Stimulated activated CD8-positive, alpha-beta memory T cell treated with anti-CD3 and anti-CD28 coated beads, Interleukin-15, amount 100 ng/mL, for 4 hours (primary cell): ENCODE measurements around the gene CHST11.

ENCODE experiments used
- DNase-seq, 2 donors: peaks; one replicate each; pipeline ENCODE4 v3.0.0-alpha.2; 2020; ENCODE audit warnings: low read depth in 2 of 2

Gene CHST11

DNA sequence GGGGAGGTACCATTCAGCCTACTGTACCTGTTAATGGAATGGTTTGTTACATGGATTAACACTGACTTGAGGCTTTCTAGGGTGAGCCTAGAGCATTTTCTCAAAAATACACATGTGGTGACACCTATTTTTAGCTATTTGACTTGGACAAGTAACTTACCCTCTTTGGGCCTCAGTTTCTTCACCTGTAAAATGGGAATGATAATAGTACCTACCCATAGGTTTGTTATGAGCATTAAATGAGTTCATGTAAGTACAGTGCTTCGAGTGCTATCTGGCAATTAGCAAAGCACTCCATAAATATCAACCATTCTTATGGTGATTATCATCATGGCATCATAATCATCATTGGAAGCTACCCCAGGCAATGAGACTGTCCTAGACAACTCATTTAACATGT, 216.5 kb downstream of the CHST11 start:
- no peak for DNase-seq

DNA sequence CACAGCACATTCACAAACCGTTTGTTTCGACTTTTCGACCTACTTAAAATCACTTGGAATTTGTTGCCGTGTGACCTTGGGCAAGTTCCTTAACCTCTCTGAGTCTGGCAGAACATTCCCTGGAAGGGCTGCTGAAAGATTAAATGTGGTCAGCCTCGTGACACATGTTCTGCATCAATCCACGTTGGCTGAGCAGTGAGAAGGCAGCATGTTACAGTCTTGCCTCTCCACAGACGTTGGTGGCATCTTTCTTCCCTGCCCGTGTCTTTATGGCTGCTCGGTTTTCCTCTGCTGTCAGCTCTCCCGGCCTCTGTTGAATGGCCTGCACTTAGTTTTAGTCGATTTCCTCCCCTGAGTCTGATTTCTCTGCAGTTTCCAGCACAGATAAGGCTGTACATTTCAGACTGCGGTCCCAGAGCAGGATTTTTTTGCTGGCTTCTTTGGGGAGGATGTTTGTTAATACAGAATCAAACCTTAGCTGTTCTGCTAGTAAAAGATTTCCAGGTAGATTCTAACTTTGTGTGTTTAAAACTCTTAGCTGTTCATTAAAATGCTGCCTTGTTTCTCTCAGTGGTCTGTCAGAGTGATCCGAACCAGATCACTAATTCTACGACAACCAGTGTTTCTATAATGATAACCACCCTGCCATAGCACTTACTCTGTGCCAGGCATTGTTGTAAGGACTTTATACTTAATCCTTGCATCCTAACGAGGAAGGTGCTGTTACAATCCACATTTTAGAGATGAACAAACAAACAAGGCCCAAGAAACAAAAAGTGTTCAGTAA, 217.1 kb downstream of the CHST11 start:
- DNase-seq, result no peak

DNA sequence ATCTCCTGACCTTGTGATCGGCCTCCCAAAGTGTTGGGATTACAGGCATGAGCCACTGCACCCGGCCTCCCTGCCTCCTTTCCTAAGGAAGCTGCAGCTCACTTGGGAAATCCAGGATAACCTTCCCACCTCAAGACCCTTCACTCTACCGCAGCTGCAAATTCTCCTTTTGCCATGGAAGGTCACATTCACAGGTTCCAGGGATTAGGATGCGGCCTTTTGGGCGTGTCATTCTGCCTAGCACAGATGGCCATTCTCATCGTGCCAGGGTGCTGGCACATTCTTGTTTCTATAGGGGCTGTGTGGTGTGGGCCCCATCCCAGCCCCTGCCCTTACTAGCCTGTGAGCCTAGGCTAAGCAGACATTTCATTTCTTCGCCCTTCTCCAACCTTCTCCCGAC, 219.9 kb downstream of the CHST11 start:
- DNase-seq, result no peak

DNA sequence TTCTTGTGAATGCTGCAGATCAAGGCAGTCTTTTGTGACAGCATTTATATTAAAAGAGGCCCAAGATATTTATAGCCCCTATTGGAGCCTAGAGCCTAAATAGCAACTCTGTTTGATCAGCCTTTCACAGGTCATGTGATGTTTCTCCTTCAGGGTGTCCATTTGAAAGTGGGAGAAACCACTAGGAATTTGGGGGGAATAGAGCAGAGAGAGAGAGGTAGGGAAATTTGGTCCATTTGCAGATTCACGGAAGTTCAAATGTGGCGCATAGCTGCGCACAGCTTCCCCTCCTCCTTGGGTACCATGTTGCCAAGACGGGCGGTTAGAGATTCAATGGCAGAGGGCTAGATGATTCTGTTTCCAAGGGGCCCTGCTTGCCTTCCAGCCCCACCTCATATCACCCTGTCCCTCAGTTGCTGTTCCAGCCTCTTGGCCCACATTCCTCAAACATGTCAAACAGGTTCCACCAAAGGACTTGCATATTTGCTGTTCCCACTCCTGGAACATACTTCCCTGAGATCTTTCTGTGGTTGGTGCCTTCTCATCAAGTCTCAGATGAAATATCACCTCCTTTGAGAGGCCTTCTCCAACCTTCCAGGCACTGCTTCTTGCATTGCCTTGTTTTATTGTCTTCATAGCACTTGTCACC, 220.8 kb downstream of the CHST11 start:
- no peak for DNase-seq

DNA sequence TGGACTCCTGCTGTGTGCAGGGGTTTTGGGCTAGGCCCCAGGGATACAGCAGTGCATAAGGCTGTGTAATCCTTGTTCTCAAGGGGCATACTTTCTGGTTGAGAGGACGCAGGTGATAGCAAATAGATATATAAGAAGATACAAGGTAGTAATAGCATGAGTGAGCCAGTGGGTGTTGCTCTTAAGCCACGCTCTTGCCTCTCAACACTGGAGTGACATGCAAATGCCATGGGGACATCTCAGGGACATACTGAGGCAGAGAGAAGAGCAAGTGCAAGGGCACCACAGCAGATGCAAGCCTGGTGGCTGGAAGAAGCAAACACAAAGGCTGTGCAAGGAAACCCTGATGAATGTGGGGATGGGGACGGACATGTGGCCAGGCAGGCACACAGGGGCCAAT, 223.3 kb downstream of the CHST11 start:
- no peak for DNase-seq

DNA sequence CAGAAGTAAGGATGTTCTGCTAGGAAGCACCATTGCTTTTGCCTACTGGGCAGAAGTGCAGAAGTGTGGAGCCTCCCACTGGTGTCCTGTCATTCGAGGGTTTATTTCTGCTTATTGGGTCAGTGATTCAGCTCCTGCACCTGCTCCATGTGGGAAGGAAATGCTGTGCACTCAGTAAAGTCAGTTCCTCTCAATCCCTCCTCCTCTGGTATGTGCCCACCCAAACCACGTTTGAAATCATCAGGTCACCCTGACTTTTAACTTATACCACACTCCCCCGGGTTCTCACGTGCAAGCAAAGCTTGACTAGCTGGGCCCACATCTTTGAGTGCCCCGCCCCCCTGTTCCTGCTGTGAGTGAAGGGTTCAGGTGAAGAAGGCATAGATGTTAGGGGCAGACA, 223.7 kb downstream of the CHST11 start:
- DNase-seq, result no peak

DNA sequence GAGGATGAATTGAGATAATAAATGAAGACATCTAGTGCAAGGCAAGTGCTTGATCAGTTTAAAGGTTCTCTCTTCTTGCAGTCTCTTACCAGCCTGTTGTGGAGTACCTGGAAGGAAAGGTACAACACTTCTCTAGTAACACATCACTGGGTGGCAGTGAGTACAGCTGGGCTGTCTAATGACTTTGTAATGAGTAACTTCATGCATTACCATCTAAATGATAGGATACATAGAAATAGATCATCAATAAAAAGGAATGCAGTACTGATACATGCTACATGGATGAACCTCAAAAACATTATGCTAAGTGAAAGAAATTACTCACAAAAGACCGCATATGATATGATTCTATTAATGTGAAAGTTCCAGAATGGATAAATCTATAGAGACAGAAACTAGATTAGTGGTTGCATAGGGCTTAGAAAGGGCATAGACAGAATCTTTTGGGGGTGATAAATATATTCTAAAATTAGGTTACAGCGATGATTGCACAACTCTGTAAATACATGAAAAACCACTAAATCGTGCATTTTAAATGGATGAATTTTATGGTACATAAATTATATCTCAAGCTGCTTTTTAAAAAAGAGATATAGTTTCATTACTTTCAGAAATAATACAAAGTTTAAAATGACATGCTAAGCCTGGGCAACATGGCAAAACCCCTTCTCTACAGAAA, 224.4 kb downstream of the CHST11 start:
- no peak for DNase-seq

DNA sequence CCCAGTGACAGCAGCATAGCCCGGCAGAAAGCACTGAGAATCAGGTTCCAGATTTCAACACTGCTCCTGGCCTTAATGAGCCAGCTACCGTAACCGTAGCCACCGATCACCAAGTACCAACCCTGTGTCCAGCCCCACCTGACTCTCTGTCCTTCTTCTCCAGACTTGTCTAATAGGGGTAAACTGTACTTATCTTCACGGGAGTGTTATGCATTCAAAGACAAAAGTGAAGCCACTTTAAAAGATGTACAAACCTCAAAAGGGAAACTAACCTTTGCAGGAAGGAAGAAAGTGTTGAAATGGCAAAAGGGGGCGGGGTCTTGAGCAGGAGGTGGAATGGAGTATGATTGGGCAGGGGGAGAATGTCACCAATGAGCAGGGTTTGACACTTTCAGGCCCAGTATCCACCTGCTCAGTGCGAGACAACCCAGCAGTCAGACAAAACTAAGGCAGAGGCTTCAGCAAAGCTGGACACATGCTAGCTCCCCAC, 226.1 kb downstream of the CHST11 start:
- peak; percentile 39 to 57 for DNase-seq

DNA sequence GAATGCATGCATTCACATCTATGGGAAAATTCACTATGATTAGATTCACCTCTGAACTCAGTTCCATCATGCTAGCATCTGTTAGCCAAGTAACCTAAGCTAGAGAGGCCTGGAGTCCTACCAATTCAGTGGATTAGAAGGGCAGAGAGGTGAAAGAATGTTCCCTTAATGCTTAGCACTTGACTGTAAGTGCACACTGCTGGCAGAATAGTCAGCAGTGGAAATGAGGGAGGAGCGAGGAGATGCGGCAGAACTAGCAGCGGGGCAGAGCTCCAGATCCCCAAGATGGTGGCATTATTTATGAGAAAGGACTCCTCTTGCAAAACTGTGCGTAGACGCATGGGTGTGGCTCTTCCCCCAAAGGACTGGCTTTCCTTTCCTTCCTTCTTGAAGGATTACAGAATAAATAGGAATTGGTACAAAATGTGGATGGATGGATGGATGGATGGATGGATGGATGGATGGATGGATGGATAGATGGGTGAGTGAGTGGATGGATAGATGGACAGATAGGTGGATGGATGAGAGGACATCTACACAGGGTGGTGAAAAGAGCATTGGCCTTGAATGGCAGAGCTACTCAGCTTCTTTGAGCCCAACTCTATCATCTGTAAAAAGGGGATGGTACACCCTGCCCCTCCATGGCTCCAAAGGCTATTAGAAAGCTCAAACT, 227.2 kb downstream of the CHST11 start:
- no peak for DNase-seq

DNA sequence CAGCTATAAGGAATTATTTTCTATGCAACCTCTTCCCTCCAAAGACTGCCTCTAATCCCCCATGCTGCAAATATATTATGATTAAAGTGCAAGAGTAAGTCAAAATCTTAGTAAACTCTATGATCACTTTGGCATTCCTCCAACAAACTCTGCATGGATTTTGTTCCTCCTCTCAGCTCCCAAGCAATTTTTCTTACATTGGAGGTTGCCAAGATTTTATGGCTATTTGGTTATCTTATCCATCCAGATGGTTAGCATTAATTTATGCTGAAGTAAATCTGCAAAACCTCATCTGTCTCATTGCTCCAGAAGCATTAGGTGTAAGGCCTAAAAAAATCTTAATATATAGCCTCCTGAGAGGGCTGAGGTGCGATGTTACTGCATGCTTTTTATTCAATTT, 228.1 kb downstream of the CHST11 start:
- no peak for DNase-seq

DNA sequence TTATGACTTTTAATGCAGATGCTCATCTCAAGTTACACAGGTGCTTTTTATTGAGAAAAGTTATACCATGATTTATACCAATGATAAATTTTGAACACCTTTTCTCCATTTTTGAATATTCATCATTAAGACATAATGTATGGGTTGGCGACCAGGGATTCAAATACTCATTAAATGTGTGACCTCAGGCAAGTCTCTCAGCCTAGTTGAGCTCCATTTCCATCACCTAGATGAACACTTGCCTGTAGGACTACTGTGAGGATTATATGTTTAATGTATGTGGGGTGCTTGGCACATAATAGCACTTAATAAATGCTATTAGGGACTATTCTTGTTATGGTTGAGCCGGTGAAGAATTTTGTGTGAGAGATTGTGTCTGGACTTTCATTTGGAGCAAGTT, 228.6 kb downstream of the CHST11 start:
- DNase-seq, result no peak

DNA sequence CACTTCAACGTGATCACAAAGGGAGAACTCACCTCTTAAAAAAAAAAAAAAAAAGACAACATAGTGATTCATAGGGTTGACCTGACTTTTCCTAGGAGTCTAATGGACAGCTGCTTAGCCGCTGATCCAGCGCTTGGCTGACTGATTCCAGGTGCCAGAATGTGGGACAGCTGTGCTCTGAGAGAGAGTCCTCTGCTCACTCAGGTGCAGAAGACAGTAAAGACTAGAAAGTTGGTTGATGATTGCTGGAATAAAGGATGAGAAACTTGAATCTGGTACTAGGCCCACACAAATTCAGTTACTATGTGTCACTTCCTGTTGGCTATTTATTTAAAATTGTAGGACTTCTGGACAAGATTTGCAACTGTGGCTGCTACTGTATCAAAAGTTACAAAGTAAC, 229.4 kb downstream of the CHST11 start:
- DNase-seq, result no peak

DNA sequence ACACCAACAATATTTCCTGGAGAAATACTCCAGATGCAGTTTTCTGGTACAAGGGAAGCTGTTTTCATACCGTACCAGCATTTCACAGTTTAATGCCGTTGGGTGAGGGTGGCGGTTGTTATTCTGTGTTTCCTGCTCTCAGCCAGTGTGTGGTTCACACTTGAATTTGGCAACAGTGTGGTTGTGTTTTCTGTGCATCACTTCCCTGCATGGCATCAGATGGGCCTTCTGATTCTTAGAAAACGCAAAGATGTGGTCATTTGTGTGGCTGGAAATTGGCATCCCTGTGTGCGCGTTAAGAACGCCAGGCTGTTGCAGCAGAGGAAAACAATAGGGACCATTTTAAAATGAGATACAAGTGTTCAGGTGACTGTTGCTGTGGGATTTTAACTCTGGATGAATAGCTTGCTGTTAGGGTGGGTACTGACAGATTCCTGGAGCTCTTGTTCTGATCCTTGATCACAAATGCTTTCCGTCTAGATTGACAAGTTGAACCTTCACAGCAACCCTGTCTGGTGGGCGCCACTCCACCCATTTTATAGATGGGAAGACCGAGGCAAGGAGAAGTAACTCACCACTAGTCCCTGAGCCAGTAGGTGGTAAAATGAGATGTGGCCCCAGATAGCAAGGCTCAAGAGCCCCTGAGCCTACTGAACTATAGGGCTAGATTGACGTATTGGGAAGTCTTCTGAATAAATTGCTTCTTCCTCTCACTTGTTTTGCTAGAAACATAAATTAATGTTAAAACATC, 231.2 kb downstream of the CHST11 start:
- DNase-seq, result no peak

DNA sequence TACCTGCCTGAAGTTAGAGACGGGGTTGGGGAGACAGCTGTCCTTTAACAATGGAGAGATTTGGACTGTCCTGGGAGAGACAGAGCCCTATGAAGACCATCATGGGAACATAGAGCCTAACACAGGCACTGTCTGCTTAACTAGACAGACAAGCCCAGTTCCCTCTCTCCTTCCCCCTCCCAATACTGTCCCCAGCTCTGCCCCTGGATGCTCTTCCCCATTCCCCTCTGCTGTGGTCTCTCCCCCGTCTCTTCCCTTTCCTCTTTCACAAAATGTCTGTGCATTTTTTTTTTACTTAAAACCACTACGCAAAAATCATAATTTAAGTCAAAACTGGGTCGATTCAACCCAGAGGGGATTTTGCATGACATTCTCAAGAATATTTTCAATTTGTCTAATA, 232.9 kb downstream of the CHST11 start:
- no peak for DNase-seq

DNA sequence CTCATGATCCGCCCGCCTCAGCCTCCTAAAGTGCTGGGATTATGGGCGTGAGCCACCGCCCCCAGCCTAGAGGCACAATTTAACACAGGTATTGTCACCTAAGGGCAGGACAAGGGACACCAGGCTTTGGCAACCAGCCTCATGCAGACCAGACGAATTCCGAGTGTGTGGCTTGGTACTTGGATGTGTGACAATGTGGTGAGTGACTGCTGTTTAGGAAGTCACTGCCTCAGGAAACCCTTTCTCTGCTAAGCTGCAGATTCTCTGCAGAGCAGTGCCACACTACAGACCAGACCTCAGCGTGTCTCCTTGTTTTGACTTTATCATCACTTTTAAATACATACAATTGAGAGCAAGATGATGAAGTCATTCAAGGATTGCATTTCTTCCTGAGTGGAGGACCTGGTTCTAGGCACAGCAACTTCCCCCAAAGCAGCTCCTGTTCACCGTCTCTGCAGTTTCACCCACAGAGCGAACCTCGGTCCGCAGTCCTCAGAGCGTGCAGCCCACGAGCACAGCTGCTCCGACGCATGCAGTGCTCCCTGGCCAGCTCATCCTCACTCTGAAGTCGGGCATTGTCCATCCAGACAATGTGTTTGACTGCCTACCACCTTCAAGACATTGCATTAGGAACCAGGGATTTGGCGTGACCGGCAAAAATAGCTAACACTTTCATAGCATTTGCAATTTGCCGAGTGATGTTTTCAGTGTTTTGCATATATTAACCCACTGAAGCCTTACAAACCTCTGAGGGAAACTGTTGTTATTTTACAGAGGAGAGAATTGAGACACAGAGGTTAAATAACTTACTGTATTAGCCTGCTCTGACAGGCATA, 235.2 kb downstream of the CHST11 start:
- DNase-seq, result no peak

DNA sequence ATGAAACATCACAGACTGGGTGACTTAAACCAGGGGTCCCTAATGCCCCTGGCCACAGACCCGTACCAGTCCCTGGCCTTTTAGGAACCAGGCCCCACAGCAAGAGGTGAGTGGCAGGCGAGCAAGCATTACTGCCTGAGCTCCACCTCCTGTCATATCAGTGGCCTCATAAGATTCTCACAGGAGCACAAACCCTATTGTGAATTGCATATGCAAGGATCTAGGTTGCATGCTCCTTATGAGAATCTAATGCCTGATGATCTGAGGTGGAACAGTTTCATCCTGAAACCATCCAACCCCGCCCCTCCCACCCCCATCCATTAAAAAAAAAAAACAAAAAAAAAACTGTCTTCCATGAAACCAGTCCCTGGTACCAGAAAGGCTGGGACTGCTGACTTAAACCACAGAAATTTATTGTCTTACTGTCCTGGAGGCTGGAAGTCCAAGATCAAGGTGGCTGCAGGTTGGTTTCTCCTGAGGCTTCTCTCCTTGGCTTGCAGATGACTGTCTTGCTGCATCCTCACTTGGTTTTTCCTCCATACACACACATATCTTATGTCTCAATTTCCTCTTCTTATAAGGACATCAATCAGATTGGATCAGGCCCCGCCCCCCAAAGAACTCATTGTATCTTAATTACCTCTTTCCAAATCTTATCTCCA, 235.9 kb downstream of the CHST11 start:
- no peak for DNase-seq

DNA sequence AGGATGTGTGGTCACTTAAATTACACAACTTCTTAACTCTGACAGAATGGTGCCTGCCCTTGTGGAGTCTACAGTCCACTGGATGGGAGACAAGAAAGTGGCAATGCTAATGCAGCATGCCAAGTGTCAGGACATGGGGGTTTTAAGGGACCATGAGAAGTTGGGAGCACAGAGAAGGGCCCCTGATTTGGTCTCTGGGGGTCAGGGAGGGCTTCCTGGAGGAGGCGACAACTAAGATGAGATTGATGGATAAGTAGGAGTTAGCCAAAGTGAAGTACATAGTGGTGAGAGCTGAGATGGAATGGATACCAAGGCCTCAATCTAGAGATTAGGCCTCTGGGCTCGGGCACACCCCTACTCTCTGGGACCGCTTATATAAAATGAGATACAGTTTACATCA, 236.7 kb downstream of the CHST11 start:
- no peak for DNase-seq

DNA sequence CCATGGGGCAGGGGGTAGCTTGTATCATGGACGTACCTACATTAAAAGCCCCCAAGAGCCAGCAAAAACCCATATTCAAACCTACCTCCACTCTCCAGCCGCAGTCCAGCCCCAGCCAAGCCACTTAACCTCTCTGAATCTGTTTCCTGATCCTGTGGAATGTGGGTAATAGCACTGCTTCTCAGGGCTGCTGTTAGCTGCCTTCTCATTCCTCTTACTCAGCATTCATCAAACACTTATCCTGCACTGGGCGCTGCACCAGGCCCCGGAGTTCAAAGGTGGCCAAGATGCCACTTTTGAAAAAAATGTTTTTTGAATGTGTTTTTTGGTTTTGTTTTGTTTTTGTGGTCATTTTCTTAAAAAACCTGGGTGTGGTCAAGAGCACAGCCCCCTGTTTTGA, 237.4 kb downstream of the CHST11 start:
- DNase-seq, result no peak

DNA sequence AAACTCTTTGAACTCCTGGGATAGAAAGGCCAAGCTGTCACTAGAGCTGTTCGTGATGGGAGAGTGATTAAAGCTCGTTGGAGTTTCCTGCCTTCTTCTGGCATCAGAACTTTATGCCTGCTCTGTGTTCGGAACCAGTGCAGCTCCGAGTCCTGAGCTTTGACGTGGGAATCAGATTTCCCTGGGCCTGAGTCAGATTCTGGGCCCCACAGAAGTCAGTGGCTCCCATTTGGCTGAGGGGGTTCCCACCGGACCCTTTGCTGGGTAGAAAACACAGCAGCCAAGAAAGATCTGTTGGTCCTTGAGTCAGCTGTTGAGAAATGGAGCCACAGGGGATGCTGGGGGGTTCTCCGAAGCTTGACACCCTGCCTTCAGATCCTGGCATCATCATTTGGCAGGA, 238.0 kb downstream of the CHST11 start:
- DNase-seq, result no peak
